ENCODE results near the gene C2orf72. TPM values are rescaled to one million over a fixed set of nuclear protein-coding genes. Genes with fewer than 3 reads are reported as not detected.

Gene C2orf72
- total and polyA plus RNA-seq, 10 of the 15 experiments (the other 5 are each of a cell fraction or from before 2014, with no cell fraction given), result under 0.01 to 0.29 (median 0.10) TPM; not detected in 6

- Histone ChIP-seq H2AFZ (ENCODE audit: control insufficient read depth, low read depth, low read length) (no peak overlapping the region), H3K27ac (ENCODE audit: control insufficient read depth, insufficient read depth) (no peak overlapping the region), H3K4me3 (no peak overlapping the region), H3K4me2 (ENCODE audit: control insufficient read depth, insufficient read depth) (no peak overlapping the region), H3K36me3 (ENCODE audit: control insufficient read depth in 2 of 2, insufficient read depth in 2 of 2, low read length in 1 of 2) (peaks cover under 1 to 4% of the 10 kb centered on the region in 2 experiments), H3K9me3 (replicated peaks; ENCODE audit: control insufficient read depth, insufficient read depth, low read length) (no peaks in the 10 kb centered on the region; the same call in 2 of the 3 replicates), H4K20me1 (ENCODE audit: control insufficient read depth, insufficient read depth) (no peaks in the 10 kb centered on the region), H3K9ac (ENCODE audit: control insufficient read depth, insufficient read depth, low read length) (no peak overlapping the region), H3K4me1 (ENCODE audit: control insufficient read depth, insufficient read depth, low read length) (no peaks in the 10 kb centered on the region), H3K27me3 (replicated peaks in 1 of 2; ENCODE audit: control insufficient read depth in 2 of 2, insufficient read depth in 2 of 2, low read length in 1 of 2) (no peaks in the 10 kb centered on the region), H3K79me2 (ENCODE audit: control insufficient read depth, insufficient read depth, low read length) (no peaks in the 10 kb centered on the region)
- 96% methylated on average over 5 of the region's 5 CpGs for WGBS (ENCODE audit: insufficient coverage, insufficient replicate concordance, low lambda C conversion rate, missing lambda C conversion rate)
- no peak for FAIRE-seq
- BruUV-seq (replicated peaks), result no TSS peak
- no peak for ATAC-seq
- DNase-seq (ENCODE audit: low read depth, low spot score), result no peak
- ChIA-PET SMC1A (ENCODE audit: uncharacterized antibody, unreplicated experiment) (interaction anchor here (1.3 kb wide), 1 partner anchor 313 kb away, joined by 3 read pairs; no protein-coding TSS in a partner anchor), POLR2A (no interaction called here), RAD21 (ENCODE audit: unreplicated experiment) (interaction anchor here (1.4 kb wide), 1 partner anchor 10 kb away, joined by 5 read pairs; no protein-coding TSS in a partner anchor), CTCF (interaction anchor here (2.9 kb wide), 1 partner anchor 10 kb away, joined by 19 read pairs; no protein-coding TSS in a partner anchor)
- TF ChIP-seq IKZF2 (IDR thresholded peaks at IDR 0.05), result no peak
- no peak for TF ChIP-seq RCOR1 (conservative IDR thresholded peaks at IDR 0.05; ENCODE audit: low read depth, low read length)
- TF ChIP-seq YBX1 (IDR thresholded peaks at IDR 0.05), result no peak
- TF ChIP-seq ZNF24 (IDR thresholded peaks at IDR 0.05), result no peak
- no peak for TF ChIP-seq YY1 (IDR thresholded peaks at IDR 0.05; ENCODE audit: low read depth, low read length)
- in situ Hi-C loops (cut with MboI), result no loop called here
- intact Hi-C loops (cut with micrococcal nuclease; ENCODE audit: unreplicated experiment), result no loop called here
Observed at GRCh38 chr2:231093933-231094332, 56.6 kb downstream of the C2orf72 start.

- in situ Hi-C loops (cut with MboI) (no loop called here), intact Hi-C loops (cut with micrococcal nuclease; ENCODE audit: unreplicated experiment) (no loop called here)
- no peaks in the 10 kb centered on the region; the same call in 2 of the 3 replicates for H3K9me3 ChIP-seq (replicated peaks; ENCODE audit: control insufficient read depth, insufficient read depth, low read length)
- H3K4me2 ChIP-seq (ENCODE audit: control insufficient read depth, insufficient read depth), result no peak overlapping the region
- 96% methylated on average over 4 of the region's 4 CpGs for WGBS (ENCODE audit: insufficient coverage, insufficient replicate concordance, low lambda C conversion rate, missing lambda C conversion rate)
- no TSS peak for BruUV-seq (replicated peaks)
- H3K4me1 ChIP-seq (ENCODE audit: control insufficient read depth, insufficient read depth, low read length), result no peaks in the 10 kb centered on the region
- FAIRE-seq, result no peak
- no peak for DNase-seq (ENCODE audit: low read depth, low spot score)
- H3K79me2 ChIP-seq (ENCODE audit: control insufficient read depth, insufficient read depth, low read length), result no peaks in the 10 kb centered on the region
- POLR2A ChIA-PET, result interaction anchor here (1.2 kb wide), 1 partner anchor 104 kb away, joined by 3 read pairs; the partner anchor contains the start of gene ARMC9
- SMC1A ChIA-PET (ENCODE audit: uncharacterized antibody, unreplicated experiment), result interaction anchor here (1.1 to 1.5 kb wide), 3 partner anchors 10 to 312 kb away, joined by 3 to 5 read pairs (median 4); no protein-coding TSS in a partner anchor
- peaks cover 3% of the 10 kb centered on the region in 2 experiments for H3K36me3 ChIP-seq (ENCODE audit: control insufficient read depth in 2 of 2, insufficient read depth in 2 of 2, low read length in 1 of 2)
- no peaks in the 10 kb centered on the region for H4K20me1 ChIP-seq (ENCODE audit: control insufficient read depth, insufficient read depth)
- no peak overlapping the region for H3K27ac ChIP-seq (ENCODE audit: control insufficient read depth, insufficient read depth)
- RAD21 ChIA-PET (ENCODE audit: unreplicated experiment), result interaction anchor here (1.4 kb wide), 1 partner anchor 9 kb away, joined by 5 read pairs; no protein-coding TSS in a partner anchor
- H3K9ac ChIP-seq (ENCODE audit: control insufficient read depth, insufficient read depth, low read length), result no peak overlapping the region
- no peaks in the 10 kb centered on the region for H3K27me3 ChIP-seq (replicated peaks in 1 of 2; ENCODE audit: control insufficient read depth in 2 of 2, insufficient read depth in 2 of 2, low read length in 1 of 2)
- H2AFZ ChIP-seq (ENCODE audit: control insufficient read depth, low read depth, low read length), result no peak overlapping the region
- H3K4me3 ChIP-seq, result no peak overlapping the region
- no peak for ATAC-seq
- CTCF ChIA-PET, result interaction anchor here (0.6 to 2.9 kb wide), 3 partner anchors 9 to 357 kb away, joined by 3 to 19 read pairs (median 3); no protein-coding TSS in a partner anchor
- TF ChIP-seq ATF3 (IDR thresholded peaks at IDR 0.05; ENCODE audit: borderline replicate concordance, extremely low read depth, low read depth, low read length), result no peak
- TF ChIP-seq BCL3 (IDR thresholded peaks at IDR 0.05; ENCODE audit: borderline replicate concordance, insufficient read depth, low read depth, low read length, poor library complexity, severe bottlenecking), result no peak
- TF ChIP-seq DPF2 (IDR thresholded peaks at IDR 0.05), result no peak
- TF ChIP-seq ETV6 (conservative IDR thresholded peaks at IDR 0.05 in 1 of 2, IDR thresholded peaks at IDR 0.05 in 1 of 2; ENCODE audit: borderline replicate concordance in 1 of 2, low read depth in 1 of 2), result no peak
- no peak for TF ChIP-seq POLR2A (IDR thresholded peaks at IDR 0.05; ENCODE audit: low read depth, low read length)
- TF ChIP-seq MTA3 (IDR thresholded peaks at IDR 0.05; ENCODE audit: borderline replicate concordance, low read length), result no peak
- no peak for TF ChIP-seq TCF3 (IDR thresholded peaks at IDR 0.05; ENCODE audit: borderline replicate concordance, insufficient read depth, low read depth, low read length)
- TF ChIP-seq GATAD2B (conservative IDR thresholded peaks at IDR 0.05; ENCODE audit: low read depth), result no peak
- TF ChIP-seq SREBF1 (IDR thresholded peaks at IDR 0.05; ENCODE audit: low read length), result no peak
- no peak for TF ChIP-seq RAD21 (IDR thresholded peaks at IDR 0.05; ENCODE audit: insufficient read depth, low read depth, low read length)
- TF ChIP-seq NFYB (IDR thresholded peaks at IDR 0.05; ENCODE audit: insufficient read depth, low read depth, low read length), result no peak
Observed at GRCh38 chr2:231094736-231095346, 57.5 kb downstream of the C2orf72 start.

All from GM12878 (cell line).